ENCODE results near the gene C12orf42.

C12orf42 gene

GRCh38 chr12:103495469-103496456, at the start of gene C12orf42:
Gene C12orf42 (minus strand): TSS chr12:103495968. CDS start chr12:103478426, 17,542 bp downstream.
- peak; percentile 57 for DNase-seq

GRCh38 chr12:103542078-103542477, 46.3 kb upstream of the C12orf42 start:
- no peak for DNase-seq

GRCh38 chr12:103540319-103540718, 44.6 kb upstream of the C12orf42 start:
- no peak for DNase-seq

GRCh38 chr12:103538397-103538796, 42.6 kb upstream of the C12orf42 start:
- no peak for DNase-seq

- DNase-seq, result no peak
These were observed 34.7 kb upstream of the C12orf42 start for GRCh38 chr12:103530307-103531066.

- no peak for DNase-seq
These were observed 33.5 kb upstream of the C12orf42 start for GRCh38 chr12:103529306-103529705.

- no peak for DNase-seq
These were observed 28.6 kb upstream of the C12orf42 start for GRCh38 chr12:103524238-103524875.

- DNase-seq, result no peak
These were observed 28.0 kb upstream of the C12orf42 start for GRCh38 chr12:103523771-103524170.

GRCh38 chr12:103520686-103521215, 25.0 kb upstream of the C12orf42 start:
- DNase-seq, result no peak

- no peak for DNase-seq
These were observed 23.9 kb upstream of the C12orf42 start for GRCh38 chr12:103519632-103520031.

GRCh38 chr12:103518899-103519298, 23.1 kb upstream of the C12orf42 start:
- DNase-seq, result no peak

GRCh38 chr12:103517161-103517560, 21.4 kb upstream of the C12orf42 start:
- no peak for DNase-seq

GRCh38 chr12:103515341-103515740, 19.6 kb upstream of the C12orf42 start:
- DNase-seq, result no peak

- no peak for DNase-seq
These were observed 18.1 kb upstream of the C12orf42 start for GRCh38 chr12:103513875-103514274.

- DNase-seq, result no peak
These were observed 9.8 kb upstream of the C12orf42 start for GRCh38 chr12:103505371-103506236.

- no peak for DNase-seq
These were observed 8.8 kb upstream of the C12orf42 start for GRCh38 chr12:103504606-103505005.

- DNase-seq, result peak; percentile 53
These were observed 8.0 kb upstream of the C12orf42 start for GRCh38 chr12:103503546-103504480.

GRCh38 chr12:103501447-103501846, 5.7 kb upstream of the C12orf42 start:
- no peak for DNase-seq

GRCh38 chr12:103499571-103499970, 3.8 kb upstream of the C12orf42 start:
- DNase-seq, result no peak

- no peak for DNase-seq
These were observed 3.2 kb upstream of the C12orf42 start for GRCh38 chr12:103498990-103499389.

Measured in CD4-positive, alpha-beta T cell treated with Interleukin-4 for 4 hours (primary cell).